ENCODE measurements around the gene DDO.

The DDO gene

DNA sequence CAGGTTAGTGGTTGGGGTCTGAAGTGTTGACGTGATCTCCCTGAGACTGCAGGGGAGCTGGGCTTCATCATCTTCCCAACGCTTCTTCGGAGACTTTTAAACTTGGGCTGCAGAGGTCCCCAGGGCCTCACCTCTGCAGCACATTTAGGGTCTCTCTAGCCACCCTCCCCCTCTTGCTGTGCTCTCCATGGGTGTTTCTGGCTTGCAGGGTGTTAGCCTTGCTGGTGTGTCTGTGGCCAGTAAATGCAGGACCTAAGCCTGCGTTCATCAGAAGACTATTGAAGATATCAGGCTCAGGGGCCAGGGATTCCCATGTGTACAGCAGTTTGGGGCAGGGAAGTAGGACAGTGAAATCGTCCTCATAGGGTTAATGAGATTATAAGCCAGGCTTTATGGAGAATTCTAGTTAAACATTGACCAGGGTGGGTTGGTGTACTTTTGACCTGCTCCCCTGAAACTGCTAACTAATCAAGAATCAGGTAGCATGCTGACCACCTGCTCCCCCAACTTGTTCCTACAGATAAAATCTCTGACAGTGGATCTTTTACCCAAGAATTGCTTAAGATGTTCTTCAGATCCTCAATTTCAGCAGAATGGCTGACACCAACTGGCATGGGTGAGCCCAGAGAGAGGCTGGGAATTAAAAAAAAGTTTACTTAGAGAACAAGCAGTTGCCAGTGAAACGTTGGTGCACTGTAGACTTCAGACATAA, 3.8 kb upstream of the DDO start:
- DNase-seq (ENCODE audit: low read depth): no peak

- DNase-seq (ENCODE audit: low read depth): no peak
Observed at GRCh38 chr6:110418594-110418993, 3.2 kb upstream of the DDO start.

GRCh38 chr6:110414669-110415068, 706 bp downstream of the DDO start:
- DNase-seq (ENCODE audit: low read depth): no peak

- no peak for DNase-seq (ENCODE audit: low read depth)
Observed at GRCh38 chr6:110412360-110412759, 3.0 kb downstream of the DDO start.

- no peak for DNase-seq (ENCODE audit: low read depth)
Observed at GRCh38 chr6:110410511-110410910, 4.9 kb downstream of the DDO start.

GRCh38 chr6:110409794-110410193, 5.6 kb downstream of the DDO start:
- DNase-seq (ENCODE audit: low read depth): no peak

GRCh38 chr6:110408901-110409300, 6.5 kb downstream of the DDO start:
- no peak for DNase-seq (ENCODE audit: low read depth)

- no peak for DNase-seq (ENCODE audit: low read depth)
Observed at GRCh38 chr6:110404607-110405006, 10.8 kb downstream of the DDO start.

DNA sequence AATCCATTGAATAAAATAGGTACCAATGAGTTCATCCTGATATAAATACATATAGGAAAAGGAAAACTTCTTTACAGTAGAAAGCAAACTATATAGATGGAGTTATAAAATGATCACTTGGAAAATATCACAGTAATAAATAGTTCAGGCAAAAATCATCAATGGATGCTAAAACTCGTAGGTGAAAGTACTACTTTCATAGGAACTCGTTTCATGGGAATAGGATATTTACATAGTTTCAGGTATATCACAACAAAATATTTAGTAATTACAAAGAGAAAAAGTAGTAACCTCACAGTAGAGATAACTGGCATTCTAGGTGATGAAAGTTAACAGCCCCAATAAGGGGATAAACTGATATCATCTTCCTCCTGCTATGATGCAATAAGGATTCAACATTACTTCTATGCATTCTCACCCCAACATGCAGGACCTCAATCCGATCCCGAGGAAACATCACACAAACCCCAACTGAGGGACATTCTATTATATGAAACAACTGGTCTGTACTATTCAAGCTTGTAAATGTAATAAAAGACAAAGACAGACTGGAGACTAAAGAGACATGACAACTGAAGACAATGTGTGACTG, 13.7 kb downstream of the DDO start:
- no peak for DNase-seq (ENCODE audit: low read depth)

GRCh38 chr6:110400208-110400607, 15.2 kb downstream of the DDO start:
- no peak for DNase-seq (ENCODE audit: low read depth)

GRCh38 chr6:110399219-110400071, 15.9 kb downstream of the DDO start:
- DNase-seq (ENCODE audit: low read depth): no peak

GRCh38 chr6:110398778-110399177, 16.6 kb downstream of the DDO start:
- DNase-seq (ENCODE audit: low read depth): no peak

GRCh38 chr6:110395221-110395620, 20.2 kb downstream of the DDO start:
- no peak for DNase-seq (ENCODE audit: low read depth)

DNA sequence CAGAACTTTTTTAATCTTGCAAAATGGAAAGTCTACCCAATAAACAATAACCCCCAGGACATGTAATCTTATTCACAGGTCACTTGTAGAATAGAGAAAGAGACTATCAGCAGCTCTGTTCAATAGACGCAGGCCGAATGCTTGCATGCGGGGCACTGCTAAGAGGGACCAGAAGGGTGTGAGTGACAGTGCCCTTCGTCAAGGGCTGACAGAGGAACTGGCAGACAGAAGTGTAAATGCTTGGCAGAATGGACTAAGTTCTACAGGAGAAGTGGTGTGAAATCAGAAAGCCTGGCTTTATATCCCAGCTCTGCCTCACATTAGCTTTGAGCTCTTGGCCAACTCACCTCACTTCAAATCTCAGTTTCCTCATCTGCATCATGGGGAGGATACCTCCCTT, 21.0 kb downstream of the DDO start:
- DNase-seq (ENCODE audit: low read depth): no peak

GRCh38 chr6:110392727-110393126, 22.6 kb downstream of the DDO start:
- DNase-seq (ENCODE audit: low read depth): no peak

- DNase-seq (ENCODE audit: low read depth): no peak
Observed at GRCh38 chr6:110390404-110390803, 25.0 kb downstream of the DDO start.

DNA sequence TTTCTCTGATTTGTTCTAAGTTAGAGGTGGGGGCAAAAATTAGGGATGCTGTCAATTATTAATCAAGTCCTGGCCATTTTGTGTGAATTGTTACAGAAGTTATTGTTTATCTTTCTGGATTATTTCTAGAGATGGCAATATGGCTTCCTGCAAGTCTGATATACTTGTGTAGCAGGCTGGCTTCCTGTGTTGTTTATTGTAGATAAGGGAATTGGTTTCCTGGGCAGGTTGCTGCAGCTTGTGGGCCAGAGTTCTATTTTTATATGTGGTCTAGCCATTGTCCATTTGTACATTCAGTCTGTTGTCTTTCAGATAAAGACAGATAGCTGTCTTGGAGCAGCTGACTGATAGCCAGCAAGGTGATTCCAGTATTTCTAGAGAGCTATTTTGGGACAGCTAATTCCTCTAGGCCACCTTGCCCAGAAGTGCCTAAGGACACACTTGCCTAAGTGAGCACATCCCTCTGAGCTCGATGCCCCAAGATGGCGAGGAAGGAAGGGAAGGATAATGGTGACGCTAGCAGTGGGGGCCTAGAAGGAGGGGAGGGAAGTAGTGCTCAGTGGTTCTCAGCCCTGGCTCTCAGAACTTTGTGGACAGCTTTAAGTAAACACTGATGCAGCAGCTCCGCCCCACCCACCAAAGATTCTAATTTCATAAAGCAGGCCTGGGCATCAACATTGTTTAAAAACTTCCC, 25.5 kb downstream of the DDO start:
- no peak for DNase-seq (ENCODE audit: low read depth)

DNA sequence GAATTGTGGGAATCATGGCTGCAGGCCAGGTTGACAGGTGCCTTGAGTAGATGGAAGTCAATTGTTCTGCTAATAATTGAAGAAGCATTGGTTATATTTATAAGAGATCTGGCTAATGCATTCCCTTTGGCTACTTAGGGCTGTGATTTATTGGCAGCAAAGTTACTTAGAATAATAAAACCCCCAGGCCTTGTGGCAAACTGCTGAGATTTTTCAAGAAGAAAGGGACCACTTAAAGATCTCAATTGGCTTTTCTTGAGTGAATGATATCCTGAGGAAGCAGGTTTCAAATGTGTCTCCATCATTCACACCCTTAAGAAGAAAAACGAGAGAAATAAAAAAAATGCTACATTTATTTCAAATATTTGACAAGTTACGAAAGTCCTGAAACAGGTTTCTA, 27.4 kb downstream of the DDO start:
- no peak for DNase-seq (ENCODE audit: low read depth)

DNA sequence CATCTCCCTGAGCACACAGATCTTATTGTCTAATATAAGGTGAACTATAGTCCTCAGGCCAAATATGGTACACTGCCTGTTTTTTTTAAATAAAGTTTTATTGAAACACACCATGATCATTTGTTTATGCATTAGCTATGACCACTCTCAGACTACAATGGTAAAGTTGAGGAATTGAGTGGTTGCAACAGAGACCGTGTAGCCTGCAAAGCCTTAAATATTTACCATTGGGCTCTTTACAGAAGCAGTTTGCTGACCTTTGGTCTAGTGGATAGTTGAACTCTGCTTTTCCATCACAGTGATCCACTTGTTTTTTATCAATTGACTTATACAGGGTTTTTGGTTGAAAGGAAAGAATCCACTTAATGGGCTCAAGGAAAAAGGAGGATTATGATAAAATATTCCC, 29.9 kb downstream of the DDO start:
- no peak for DNase-seq (ENCODE audit: low read depth)

DNA sequence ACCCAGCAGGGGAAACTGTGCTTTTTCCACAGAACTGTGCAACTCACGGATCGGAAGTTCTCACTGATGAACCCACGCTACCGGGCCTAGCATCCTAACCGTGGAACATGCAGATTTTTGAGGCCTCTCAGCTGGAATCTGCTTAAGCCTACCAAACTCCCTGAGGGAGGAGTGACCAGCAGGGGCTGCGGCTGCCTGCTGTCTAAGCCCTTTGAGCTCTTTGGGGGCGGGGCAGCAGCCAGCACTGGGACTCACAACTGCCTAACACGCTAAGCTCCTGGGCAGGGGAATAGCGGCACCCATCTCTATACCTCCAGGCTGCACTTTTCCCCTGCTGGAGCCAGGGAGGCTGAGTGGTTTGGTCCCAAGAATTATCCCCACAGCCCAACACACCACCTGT, 36.8 kb downstream of the DDO start:
- no peak for DNase-seq (ENCODE audit: low read depth)

DNA sequence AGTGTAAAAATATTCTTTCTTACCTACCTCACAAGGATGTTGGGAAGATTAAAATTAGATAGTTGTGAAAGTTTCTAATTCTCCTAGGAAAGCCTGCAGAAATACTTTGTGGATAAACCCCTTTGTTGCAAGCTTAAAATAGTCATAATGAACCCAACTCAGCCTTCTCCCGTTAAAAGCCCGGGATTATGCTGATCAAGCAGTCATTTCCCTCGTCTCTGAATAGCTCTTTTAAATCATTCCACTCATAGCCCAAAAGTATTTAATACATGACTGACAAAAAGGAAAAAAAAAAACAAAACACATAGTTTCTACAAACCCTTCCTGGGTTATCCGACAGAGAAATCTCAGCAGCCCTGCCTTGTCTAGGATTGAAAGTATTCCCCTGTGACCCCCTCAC, 46.3 kb downstream of the DDO start:
- no peak for DNase-seq (ENCODE audit: low read depth)

- no peak for DNase-seq (ENCODE audit: low read depth)
Observed at GRCh38 chr6:110368284-110368683, 47.1 kb downstream of the DDO start.

GRCh38 chr6:110367825-110368224, 47.5 kb downstream of the DDO start:
- no peak for DNase-seq (ENCODE audit: low read depth)

All from HS-27A (cell line).